GM18867 (cell line): Measurements from ENCODE around the gene LSM14B.
"Not testable (repeated sequence)": the region's sequence is repeated elsewhere in the genome, so short reads cannot be mapped to it uniquely, and the experiment has no call there.

Experiments
- ATAC-seq: cut with Tn5 transposase; IDR thresholded peaks from one replicate; pipeline ENCODE4 v1.9.1; 2021; ENCODE audit warnings: mild to moderate bottlenecking, moderate library complexity; ENCODE audit not compliant: unreplicated experiment

Gene LSM14B

DNA sequence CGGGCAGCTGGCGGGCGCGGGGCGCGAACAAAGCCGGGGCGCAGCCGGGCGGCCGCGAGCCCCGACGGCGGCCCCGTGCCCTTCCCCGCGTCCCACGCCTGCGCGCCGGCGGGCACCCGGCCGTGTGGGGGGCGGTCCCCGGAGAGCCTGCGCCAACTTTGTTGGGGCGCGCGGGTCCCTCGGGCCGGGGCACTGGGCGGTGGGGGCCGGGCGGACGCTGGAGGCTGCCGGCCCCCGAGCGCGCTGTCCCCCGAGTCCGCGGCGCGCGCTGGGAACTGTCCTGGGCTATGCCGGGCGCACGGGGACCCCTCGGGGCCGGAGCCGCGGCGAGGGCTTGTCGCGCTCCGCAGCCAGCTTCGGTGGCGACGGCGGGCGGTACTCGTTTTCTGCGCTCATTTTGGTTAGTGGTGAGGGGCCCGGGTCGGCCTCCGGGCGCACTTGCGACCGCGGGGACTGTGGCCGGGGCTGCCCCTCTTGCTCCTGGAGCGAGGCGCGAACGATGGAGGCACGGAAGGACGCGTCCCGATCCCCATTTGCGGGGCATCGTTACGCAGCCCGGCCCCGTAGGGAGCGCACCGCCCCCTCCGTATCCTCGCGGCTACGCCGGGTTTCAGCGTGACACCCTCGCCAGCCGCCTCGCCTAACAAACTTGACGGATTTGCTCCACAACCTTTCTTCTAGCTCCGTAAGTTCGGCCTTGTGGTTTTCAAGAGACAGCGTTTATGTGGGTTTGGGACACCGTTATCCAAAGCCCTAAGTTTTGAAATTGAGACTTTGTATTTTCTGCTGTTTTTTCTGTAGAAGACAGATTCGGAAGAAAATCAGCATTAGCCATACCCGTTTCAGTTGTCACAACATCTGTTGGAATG, 21.9 kb downstream of the LSM14B start:
- ATAC-seq, result peak; percentile 29

DNA sequence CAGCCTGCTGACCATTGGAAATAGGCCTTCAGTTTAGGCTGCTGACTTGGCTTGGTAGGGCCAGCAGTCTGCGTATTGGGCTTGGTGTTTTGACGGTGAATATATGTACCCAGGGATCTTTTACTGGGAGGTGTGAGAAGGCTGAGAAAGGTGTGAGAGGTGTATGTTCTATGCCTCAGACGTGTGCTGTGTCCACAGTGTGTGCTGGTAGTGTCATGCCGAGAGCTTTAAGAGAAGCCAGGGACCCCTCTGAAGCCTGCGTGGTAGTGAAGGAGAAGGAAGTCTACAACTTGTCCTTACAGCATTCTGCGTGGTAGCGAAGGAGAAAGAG, 23.4 kb downstream of the LSM14B start:
- ATAC-seq, result no peak

DNA sequence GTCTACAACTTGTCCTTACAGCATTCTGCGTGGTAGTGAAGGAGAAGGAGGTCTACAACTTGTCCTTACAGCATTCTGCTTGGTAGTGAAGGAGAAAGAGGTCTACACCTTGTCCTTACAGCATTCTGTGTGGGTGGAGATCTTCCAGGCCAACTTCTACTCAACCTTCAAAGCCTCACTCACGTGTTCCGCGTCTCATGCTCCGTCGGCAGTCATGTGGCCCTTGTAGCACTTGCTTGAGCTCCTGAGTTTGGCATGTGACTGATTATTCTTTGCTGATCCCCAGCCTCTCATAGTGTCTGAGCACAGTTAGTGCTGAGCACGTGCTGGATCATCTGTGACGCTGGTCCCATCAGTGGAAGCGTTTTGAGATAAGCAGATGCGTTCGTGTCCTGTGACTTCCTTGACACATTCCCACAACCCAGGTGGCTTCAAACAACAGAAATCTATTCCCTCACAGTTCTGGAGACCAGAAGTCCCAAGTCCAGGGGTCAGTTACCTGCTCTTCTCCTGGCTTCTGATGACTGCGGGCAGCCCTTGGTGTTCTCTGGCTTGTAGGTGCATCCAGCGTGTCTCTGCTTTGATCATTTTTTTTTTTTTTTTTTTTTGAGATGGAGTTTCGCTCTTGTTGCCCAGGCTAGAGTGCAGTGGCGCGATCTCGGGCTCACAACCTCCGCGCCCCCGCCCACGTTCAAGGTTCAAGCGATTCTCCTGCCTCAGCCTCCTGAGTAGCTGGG, 23.9 kb downstream of the LSM14B start:
- ATAC-seq, result no peak

DNA sequence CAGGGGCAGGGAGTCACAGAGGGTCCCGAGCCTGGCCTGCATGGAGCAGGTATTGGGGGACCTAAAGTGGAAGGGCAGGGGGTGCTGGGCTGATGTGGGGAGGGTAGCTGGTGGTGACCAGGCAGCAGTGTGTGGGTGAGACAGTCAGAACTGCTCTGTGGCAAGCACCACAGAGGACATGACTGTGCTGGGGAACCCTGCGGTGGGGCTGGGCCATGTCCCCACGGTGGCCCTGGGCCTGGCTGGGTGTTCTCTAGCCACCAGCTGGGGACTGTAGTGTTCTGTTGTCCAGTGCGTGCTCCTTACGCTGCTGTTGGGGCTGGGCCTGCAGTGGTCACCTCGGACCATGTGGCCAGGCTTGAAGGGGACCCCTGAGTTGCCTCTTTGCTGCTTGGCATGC, 24.9 kb downstream of the LSM14B start:
- no peak for ATAC-seq

DNA sequence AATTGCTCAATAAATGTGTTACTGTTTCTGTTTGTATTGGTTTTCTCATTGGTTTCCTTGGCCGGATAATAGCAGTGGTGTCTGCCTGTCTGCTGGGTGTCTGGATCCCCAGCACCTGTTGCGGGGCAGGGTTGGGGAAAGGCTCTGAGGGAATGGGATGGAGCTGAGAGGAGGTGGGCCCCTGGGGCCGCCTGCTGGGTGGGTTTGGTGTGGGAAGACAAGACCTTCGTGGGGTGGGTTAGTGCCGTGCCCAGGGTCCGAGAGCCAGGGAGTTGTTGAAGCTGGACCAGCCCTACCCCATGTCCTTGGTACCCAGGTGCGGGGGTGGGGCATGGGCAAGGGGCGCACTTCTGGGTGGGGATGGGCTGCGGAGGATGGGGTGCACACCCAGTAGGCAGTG, 25.3 kb downstream of the LSM14B start:
- ATAC-seq, result no peak

DNA sequence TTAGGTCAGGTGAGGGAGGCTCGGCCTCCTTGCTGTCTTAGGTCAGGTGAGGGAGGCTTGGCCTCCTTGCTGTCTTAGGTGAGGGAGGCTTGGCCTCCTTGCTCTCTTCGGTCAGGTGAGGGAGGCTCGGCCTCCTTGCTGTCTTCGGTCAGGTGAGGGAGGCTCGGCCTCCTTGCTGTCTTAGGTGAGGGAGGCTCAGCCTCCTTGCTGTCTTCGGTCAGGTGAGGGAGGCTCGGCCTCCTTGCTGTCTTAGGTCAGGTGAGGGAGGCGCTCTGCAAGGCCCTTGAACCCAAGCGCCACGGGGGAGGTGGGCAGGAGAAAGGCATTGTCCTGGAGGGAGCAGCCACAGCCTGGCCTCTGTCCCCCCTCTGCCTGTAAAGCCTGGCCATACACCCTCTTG, 26.1 kb downstream of the LSM14B start:
- ATAC-seq, result not testable (repeated sequence)

DNA sequence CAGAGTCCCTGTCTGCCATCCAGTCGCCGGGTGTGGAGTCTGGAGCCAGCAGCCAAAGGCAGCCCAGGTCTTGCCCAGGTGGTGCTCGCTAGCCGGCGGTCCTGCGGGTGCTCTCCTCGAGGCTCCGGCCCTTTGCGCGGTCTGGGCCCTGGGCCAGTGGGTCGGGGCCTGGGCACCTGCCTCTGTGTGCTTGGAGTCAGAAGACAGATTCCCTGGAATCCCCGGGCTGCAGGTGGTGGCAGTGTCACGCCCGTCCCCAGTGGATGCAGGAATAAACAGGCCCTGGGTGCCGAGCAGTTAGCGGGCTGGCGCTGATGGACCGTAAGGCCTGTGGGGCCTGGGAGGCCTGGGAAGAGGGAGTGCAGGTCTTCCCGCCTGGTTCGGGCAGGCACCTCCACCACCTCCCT, 26.6 kb downstream of the LSM14B start:
- ATAC-seq, result no peak

DNA sequence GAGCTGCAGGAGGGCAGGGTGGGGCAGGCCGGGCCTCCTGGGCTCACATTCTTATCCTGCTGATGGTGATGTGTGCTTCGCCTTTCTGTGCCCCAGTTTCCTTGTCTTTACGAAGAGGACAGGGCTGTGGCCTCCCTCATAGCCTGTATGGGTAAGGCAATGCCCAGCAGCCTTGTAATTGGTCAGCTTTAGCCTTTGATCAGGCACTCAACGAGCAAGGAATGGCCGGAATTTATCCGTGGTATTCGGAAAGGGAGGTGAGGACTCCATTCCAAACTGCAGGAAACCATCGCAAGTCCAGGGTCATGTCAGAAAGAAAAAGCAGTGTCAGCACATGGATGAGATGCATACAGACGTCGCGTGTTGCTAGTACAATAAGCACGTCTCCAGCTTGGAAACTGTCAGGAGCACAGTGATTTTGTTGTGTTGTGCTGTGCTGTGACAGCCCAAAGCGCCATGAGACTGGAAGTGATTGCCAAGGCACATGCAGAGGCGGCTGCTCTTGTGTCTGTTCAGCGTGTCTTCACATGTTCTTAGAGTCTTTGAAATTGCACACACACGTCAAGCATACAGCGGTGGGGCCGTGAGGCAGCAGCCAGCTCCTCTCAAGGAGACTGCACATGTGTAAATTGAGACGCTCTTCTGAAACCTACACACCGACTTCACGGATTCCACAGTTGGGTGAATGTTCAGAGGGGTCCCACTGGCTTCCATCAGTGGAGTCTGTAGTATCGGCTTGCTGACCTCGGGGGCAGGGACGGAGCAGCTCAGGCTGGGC, 27.4 kb downstream of the LSM14B start:
- no peak for ATAC-seq

DNA sequence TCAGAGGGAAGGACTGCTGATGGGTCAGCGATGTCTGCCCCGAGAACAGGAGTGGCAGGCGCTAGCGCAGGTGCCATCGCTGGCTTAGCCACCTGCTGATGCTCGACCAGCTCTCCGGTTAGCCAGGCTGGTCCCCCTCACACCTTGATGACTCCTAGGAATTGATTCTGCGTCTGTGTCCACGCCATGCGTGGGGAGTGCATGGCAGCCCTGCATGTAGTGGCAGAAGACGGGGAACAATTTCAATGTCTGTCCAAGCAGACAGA, 28.0 kb downstream of the LSM14B start:
- ATAC-seq, result no peak

DNA sequence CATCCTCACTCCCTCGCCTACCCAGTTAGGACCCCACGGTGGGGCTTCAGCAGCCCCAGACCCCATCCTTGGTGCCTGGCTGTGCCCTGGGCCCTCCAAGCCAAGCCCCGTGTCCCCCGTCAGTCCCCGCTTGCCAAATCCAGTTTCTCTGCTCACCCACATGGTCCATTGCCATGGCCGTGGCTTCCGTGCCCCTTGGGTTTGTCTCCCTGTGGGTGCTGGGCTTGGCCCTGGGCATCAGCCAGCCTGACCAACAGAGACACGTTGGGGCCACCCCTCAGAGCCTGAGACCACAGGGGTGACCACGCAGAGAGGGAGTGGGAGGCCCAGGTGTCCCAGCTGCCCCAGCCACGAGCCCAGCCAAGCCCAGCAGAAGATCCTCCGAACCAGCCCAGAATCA, 28.9 kb downstream of the LSM14B start:
- no peak for ATAC-seq

DNA sequence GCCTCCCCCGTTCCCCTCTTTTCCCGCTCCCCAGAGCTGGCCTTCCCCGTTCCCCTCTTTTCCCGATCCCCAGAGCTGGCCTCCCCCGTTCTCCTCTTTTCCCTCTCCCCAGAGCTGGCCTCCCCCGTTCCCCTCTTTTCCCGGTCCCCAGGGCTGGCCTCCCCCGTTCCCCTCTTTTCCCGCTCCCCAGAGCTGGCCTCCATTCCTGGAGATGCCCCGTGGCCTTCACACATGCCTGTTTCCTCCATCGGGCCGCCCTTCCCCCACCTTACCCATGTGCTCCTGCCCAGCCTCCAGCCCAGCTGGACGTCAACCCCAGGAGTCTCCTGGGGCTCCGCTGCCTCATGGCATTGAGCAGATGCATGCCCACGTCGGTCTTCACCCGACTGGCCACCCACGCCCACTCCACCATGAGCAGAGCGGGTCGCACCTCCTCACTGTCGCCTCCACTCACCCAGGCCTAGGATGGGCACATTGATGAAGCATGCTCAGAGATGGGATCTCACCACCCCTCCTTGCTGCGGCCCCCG, 29.6 kb downstream of the LSM14B start:
- ATAC-seq, result no peak

DNA sequence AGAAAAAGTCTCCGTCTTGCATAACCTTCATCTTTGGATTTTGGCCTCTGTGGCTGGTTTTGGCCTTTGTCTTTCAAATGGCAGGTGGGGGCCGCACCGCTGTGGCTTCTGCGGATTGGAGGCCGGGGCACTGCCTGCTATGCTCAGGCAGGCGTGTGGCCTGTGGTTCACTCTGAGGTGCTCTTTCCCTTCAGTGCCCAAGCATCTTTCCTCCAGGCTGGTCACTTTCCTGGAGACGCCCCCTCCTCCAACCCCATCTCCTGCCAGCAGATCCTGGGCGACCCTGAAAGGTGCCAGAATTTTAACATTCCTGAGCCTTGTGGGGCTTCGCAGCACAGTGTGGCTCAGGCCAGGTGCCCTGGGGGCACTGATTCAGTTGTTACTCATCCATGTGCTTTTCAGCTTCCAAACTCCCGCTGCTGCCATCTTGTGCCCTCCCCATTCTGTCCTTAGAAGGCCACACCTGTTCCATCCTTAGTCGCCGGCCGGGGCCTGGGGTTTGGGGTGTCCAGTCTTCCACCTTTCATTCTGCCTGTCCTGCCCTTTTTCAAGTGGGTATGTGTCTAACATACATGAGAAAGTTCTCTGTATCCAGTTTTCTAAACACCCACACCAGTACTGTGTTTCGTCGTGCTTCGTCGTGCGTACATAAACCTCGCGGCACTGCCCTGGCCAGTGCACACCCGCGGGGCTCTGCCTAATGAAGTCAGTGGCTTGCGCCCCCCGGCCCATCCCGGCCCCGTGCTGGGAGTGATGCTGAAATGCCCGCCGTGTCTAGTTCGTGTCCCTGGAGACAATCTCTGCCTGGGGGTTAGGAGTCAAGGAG, 33.4 kb downstream of the LSM14B start:
- no peak for ATAC-seq

DNA sequence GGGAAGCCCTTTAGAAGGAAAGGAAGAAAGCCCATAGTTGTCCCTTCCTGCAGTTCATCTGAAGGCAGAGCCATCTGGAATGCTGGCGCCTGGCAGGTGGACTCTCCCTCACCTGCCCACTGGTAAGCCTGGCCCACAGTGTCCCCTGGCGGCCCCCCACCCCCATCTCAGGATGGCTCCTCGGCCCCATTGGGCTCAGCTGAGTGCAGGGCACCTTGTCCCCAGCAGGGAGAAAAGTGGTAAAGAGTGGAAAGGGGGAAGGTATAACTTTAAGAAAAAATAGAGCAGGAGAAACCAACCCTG, 33.9 kb downstream of the LSM14B start:
- no peak for ATAC-seq

DNA sequence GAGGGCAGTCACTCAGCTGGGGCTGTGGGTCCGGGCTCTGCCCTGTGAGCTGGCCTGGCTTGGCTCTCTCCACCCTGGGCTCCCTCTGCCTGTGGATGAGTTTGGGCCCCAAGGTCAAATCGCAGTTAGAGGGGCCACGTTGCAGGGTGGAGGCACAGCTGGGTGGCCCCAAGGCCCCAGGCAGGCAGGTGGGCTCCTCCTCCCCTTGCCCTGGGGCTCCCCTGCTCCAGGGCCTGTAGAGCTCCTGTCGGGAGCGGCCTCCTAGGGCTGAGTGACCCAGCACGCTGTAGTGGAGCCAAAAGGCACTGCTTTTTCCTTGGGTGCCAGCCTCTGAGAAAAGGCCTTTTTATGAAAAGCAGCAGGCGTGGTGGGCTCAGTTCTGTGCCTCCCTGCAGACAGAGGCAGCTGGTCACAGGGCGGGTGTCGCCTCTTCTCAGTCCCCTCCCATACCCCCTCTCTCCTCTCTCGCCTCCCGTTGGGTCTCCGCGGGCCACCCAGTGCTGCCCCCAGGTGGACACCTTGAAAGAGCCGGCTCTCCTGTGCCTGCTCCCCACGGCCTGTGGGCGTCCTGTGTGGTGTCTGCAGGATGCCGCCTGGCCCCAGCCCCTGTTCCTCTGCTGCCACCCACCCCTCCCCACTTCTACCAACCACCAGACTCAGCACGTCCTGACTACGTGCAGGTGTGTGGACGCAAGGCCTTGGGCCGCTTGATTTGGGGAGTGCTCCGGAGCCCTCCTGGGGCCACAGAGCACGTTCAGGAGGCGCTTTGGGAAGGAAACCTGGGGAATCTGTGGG, 34.5 kb downstream of the LSM14B start:
- no peak for ATAC-seq

DNA sequence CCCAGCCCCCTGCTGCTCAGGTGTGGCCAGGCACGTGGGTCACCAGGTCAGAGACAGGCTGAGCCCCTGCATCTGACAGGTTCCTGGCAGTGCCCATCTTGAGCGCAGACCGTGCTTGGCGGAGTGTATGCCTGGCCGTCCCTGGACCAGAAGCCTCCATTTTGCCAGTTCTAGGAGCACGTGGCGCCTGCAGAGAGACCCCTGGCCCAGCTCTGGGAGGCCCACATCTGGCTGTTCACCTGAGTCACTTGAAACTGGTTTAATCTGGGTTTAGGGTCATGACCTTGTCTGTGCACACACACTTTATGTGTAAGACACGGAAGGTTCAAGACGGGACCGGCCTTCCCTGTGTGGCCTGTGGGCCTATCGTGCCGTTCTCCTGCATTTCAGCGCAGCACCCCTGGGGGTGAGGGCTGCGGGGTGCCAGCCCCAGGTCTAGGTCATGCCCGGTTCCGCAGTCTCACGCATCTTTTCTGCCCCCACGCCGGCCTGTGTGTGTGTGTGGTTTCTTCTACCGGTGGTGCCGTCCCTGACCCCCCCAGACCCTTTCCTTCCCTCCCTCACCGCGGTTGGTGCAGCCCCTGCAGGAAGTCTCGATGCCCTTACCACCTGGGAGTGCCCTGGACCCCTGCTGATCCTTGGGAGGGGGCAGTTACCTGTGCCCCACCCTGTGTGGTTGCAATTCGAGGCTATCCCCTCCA, 35.3 kb downstream of the LSM14B start:
- ATAC-seq, result no peak

DNA sequence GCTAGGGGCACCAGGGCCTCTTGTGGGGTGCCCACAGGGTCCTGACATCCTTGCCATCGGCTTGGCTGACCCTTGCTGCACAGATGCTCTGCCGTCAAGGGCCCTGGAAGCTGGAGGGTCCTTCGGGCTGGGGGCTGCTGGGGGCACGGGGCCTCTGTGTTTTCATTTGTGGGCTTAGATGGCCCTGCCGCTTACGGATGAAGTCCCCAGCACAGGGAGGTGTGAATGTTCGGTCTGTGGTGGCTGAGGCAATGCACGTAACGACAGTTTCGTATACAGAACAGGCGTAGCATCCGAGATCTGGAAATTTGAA, 35.8 kb downstream of the LSM14B start:
- no peak for ATAC-seq

DNA sequence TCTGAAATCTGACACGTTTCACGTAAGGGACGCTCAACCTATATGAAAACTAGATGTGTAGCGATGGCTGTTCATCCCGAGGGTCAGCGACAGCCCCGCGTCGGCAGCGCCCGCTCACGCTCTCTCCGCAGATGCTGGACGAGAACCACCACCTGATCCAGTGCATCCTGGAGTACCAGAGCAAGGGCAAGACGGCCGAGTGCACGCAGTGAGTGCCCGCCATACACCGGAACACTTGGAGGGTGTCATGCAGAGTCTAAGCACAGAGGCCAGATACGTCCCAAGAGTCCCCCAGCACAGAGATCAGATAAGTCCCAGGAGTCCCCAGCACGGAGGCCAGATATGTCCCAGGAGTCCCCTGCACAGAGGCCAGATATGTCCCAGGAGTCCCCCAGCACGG, 36.3 kb downstream of the LSM14B start:
- no peak for ATAC-seq

DNA sequence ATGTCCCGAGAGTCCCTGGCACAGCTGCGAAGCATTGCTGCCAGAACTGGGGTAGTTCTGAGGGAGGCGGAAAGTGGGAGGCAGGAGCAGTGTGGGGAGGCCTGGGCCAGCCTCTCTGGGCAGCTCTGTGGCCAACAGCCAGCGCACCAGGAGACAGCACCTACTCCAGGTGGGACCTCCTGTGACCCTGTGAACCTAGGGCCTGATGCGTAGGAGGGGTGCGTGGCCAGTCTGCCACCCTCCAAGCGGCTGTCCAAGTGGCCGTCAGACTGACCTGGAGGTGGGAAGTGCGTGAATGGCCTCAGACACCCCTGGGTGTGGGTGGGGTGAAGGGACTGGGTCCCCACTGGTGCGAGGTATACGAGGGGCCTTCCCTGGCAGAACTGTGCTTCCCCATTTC, 36.8 kb downstream of the LSM14B start:
- ATAC-seq, result no peak

DNA sequence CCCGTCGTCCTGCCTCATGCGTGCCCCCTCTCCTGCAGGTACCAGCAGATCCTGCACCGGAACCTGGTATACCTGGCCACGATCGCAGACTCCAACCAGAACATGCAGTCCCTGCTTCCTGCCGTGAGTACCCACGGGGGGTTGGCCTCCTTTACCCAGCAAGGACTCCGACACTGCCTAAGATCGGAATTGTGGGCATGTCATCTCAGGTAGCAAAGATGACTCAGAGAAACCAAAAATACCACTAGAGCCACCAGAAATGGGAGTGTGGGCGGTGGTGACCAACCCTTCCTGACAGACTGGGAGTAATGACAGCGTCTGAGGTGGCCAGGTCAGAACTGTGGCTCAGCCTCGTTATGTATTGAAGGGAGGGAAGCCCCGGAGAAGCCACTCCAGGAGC, 37.6 kb downstream of the LSM14B start:
- ATAC-seq, result no peak

DNA sequence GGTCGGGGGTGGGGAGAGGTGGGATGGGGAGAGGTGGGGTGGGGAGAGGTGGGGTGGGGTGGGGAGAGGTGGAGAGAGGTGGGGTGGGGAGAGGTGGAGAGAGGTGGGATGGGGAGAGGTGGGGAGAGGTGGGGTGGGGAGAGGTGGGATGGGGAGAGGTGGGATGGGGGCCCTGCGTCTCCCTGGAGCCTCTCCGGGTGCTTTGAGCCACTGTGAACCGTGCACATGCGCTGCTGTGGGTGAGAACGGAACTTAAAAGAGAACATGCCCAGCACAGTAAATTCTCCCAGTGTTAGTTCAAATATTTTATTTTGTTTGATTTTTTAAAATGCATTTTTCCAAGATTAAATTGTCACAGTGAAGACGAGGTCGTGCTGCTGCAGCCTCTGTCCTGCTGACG, 38.0 kb downstream of the LSM14B start:
- ATAC-seq, result no peak
